Left ventricle myocardium superior (tissue), 1 donor: Measurements from ENCODE around the gene CLDN5. TPM values are rescaled to one million over a fixed set of nuclear protein-coding genes. Genes with fewer than 3 reads are reported as not detected.

Experiments used
- total RNA-seq: library from RNA; stranded (reverse); fragmentation: NEBNext Ultra II Directional; extraction: Animal tissue kit (Norgen Biotek cat#: 25700); gene quantifications from one replicate; pipeline ENCODE4 v1.2.1, GENCODE V29; 2021
- donor health status: DM: no; HTN: yes; CAD: no; lungs with severe emphysema.

CLDN5 gene
- total RNA-seq, 1 donor from 2014 or later: 25.5 TPM

Other genes starting within 250 kb of the CLDN5 start
- gene CLTCL1, start 232.7 kb downstream of the CLDN5 start, total RNA-seq: 9.6 TPM
- 18.2 TPM for gene HIRA, start 92.7 kb downstream of the CLDN5 start, total RNA-seq
- 52.7 TPM for gene MRPL40, start 91.9 kb downstream of the CLDN5 start, total RNA-seq
- 68.6 TPM for gene C22orf39, start 76.7 kb downstream of the CLDN5 start, total RNA-seq
- gene UFD1, start 45.2 kb downstream of the CLDN5 start, total RNA-seq: 44.5 TPM
- 0.67 TPM for gene CDC45, start 44.5 kb downstream of the CLDN5 start, total RNA-seq
- gene SEPTIN5, start 190.1 kb upstream of the CLDN5 start, total RNA-seq: 152 TPM
- gene GP1BB, start 199.1 kb upstream of the CLDN5 start, total RNA-seq: not detected
- 3.6 TPM for gene TBX1, start 236.4 kb upstream of the CLDN5 start, total RNA-seq